Mucosa of descending colon (tissue), 3 donors: ENCODE results near the gene ZNHIT1. TPM values are rescaled to one million over a fixed set of nuclear protein-coding genes. Genes with fewer than 3 reads are reported as not detected.
A peak's percentile ranks its signal among the peaks of the same experiment; 100 is the strongest.

Experiments used
- ATAC-seq: fragments of 200-7000 bp; cut with Tn5 transposase; one replicate; pipeline ENCODE4 v1.9.1; 2020; ENCODE audit warnings: mild to moderate bottlenecking, moderate library complexity
- DNase-seq, 3 donors: peaks; one replicate each; pipeline ENCODE4 v3.0.0-alpha.2; 2020
- H3K36me3 ChIP-seq: fragments of 200-600 bp; one replicate; pipeline ENCODE4 v1.8.0; 2021; ENCODE audit warnings: low read depth, mild to moderate bottlenecking
- H3K4me1 ChIP-seq: fragments of 200-600 bp; one replicate; pipeline ENCODE4 v1.8.0; 2021; ENCODE audit warnings: low read depth, mild to moderate bottlenecking
- H3K4me3 ChIP-seq: fragments of 200-600 bp; one replicate; pipeline ENCODE4 v1.8.0; 2021; ENCODE audit warnings: mild to moderate bottlenecking
- H3K9me3 ChIP-seq: fragments of 200-600 bp; one replicate; pipeline ENCODE4 v1.8.0; 2021; ENCODE audit warnings: mild to moderate bottlenecking
- CTCF ChIP-seq: fragments of 200-600 bp; IDR thresholded peaks from one replicate; pipeline ENCODE4 v1.8.0; 2022; ENCODE audit warnings: antibody characterized with exemption, mild to moderate bottlenecking
- intact Hi-C, 2 donors: fragments of 100-400 bp; cut with DNase I in 1 of 2; cut with micrococcal nuclease in 1 of 2; formaldehyde crosslinking; loops; one replicate each; pipeline versions ENCODE4 v1.11.0 to v1.11.1; 2022; cut with DNase I, micrococcal nuclease
- total RNA-seq, 3 donors: library from RNA; stranded (reverse); fragmentation: NEBNext Ultra II Directional in 2 of 3; extraction: Animal tissue kit (Norgen Biotek cat#: 25700) in 2 of 3; gene quantifications; one replicate each; pipeline versions ENCODE4 v1.2.1 to v1.2.4, GENCODE V29; 2021 to 2023
- donor health status: DM: no; HTN: no; CAD: no; lungs with moderate emphysema.
- donor health status: DM: no; HTN: no; CAD: no.
- donor health status: DM: no; HTN: yes; CAD: no.

Gene ZNHIT1
- total RNA-seq, 3 donors from 2014 or later: 58.7 to 97.0 (median 79.0) TPM

- ATAC-seq: no peak
- TF ChIP-seq CTCF: no peak
- H3K36me3 ChIP-seq: no peaks in the 10 kb centered on the region
These were observed 5.6 kb downstream of the ZNHIT1 start for GRCh38 chr7:101223528-101223927.

GRCh38 chr7:101225650-101226049 is 7.7 kb downstream of the ZNHIT1 start:
- Histone ChIP-seq H3K4me3 (no peak overlapping the region), H3K9me3 (no peaks in the 10 kb centered on the region), H3K4me1 (no peaks in the 10 kb centered on the region), H3K36me3 (no peaks in the 10 kb centered on the region)
- DNase-seq (no peak), ATAC-seq (no peak)
- no peak for TF ChIP-seq CTCF
- intact Hi-C loops: no loop called here

More at GRCh38 chr7:101223528-101223927, 5.6 kb downstream of the ZNHIT1 start:
- no peak for DNase-seq
- Histone ChIP-seq H3K4me1 (peaks cover 18% of the 10 kb centered on the region), H3K9me3 (no peaks in the 10 kb centered on the region), H3K4me3 (no peak overlapping the region)
- intact Hi-C loops: no loop called here

- Histone ChIP-seq H3K9me3 (no peaks in the 10 kb centered on the region), H3K4me3 (no peak overlapping the region), H3K4me1 (peaks cover 4% of the 10 kb centered on the region), H3K36me3 (no peaks in the 10 kb centered on the region)
- no peak for ATAC-seq
- no peak for TF ChIP-seq CTCF
- intact Hi-C loops: no loop called here
- no peak for DNase-seq
These were observed 8.8 kb downstream of the ZNHIT1 start for GRCh38 chr7:101226721-101227120.

- peak in 2 of 3 donors; percentile 45 to 57 for DNase-seq
- ATAC-seq: peak; percentile 14
- no peaks in the 10 kb centered on the region for H3K36me3 ChIP-seq
- TF ChIP-seq CTCF: no peak
- intact Hi-C loops: no loop called here
- H3K4me1 ChIP-seq: peaks cover 18% of the 10 kb centered on the region
- no peaks in the 10 kb centered on the region for H3K9me3 ChIP-seq
- H3K4me3 ChIP-seq: no peak overlapping the region
These were observed 13.7 kb downstream of the ZNHIT1 start for GRCh38 chr7:101231644-101232043.

- peaks cover 21% of the 10 kb centered on the region for H3K4me1 ChIP-seq
- TF ChIP-seq CTCF: no peak
- H3K9me3 ChIP-seq: no peaks in the 10 kb centered on the region
- no peaks in the 10 kb centered on the region for H3K36me3 ChIP-seq
- H3K4me3 ChIP-seq: no peak overlapping the region
- ATAC-seq (peak; percentile 86), DNase-seq (peak; percentile 91 to 93 (median 91))
- intact Hi-C loops: no loop called here
These were observed 14.3 kb downstream of the ZNHIT1 start for GRCh38 chr7:101232141-101232850.
